HG03159 (cell line): ENCODE data around the gene TRPM1.
"Not testable (repeated sequence)": the region's sequence is repeated elsewhere in the genome, so short reads cannot be mapped to it uniquely, and the experiment has no call there.

Source experiments
- ATAC-seq: cut with Tn5 transposase; IDR thresholded peaks from one replicate; pipeline ENCODE4 v1.9.1; 2021; ENCODE audit warnings: mild to moderate bottlenecking, moderate library complexity; ENCODE audit not compliant: unreplicated experiment

Gene TRPM1

GRCh38 chr15:31127596-31128261 is 26.2 kb upstream of the TRPM1 start:
- ATAC-seq, result no peak

GRCh38 chr15:31125061-31125460 is 23.5 kb upstream of the TRPM1 start:
- ATAC-seq, result no peak

GRCh38 chr15:31116423-31117030 is 15.0 kb upstream of the TRPM1 start:
- no peak for ATAC-seq

- no peak for ATAC-seq
Observed at GRCh38 chr15:31111091-31111647, 9.6 kb upstream of the TRPM1 start.

- ATAC-seq, result no peak
Observed at GRCh38 chr15:31108836-31109235, 7.3 kb upstream of the TRPM1 start.

- no peak for ATAC-seq
Observed at GRCh38 chr15:31106495-31107300, 5.2 kb upstream of the TRPM1 start.

GRCh38 chr15:31104003-31104402 is 2.5 kb upstream of the TRPM1 start:
- no peak for ATAC-seq

GRCh38 chr15:31102374-31103342 is 1.1 kb upstream of the TRPM1 start:
- ATAC-seq, result no peak

GRCh38 chr15:31102039-31102321 is 455 bp upstream of the TRPM1 start:
- ATAC-seq, result no peak

- ATAC-seq, result no peak
Observed at GRCh38 chr15:31100738-31101137, 787 bp downstream of the TRPM1 start.

- ATAC-seq, result no peak
Observed at GRCh38 chr15:31098953-31099740, 2.4 kb downstream of the TRPM1 start.

GRCh38 chr15:31098491-31098917 is 3.0 kb downstream of the TRPM1 start:
- ATAC-seq, result no peak

- no peak for ATAC-seq
Observed at GRCh38 chr15:31096563-31096962, 5.0 kb downstream of the TRPM1 start.

- no peak for ATAC-seq
Observed at GRCh38 chr15:31091481-31091880, 10.0 kb downstream of the TRPM1 start.

- no peak for ATAC-seq
Observed at GRCh38 chr15:31090766-31091165, 10.8 kb downstream of the TRPM1 start.

GRCh38 chr15:31089368-31090047 is 12.0 kb downstream of the TRPM1 start:
- ATAC-seq, result no peak

- no peak for ATAC-seq
Observed at GRCh38 chr15:31088672-31089367, 12.7 kb downstream of the TRPM1 start.

- not testable (repeated sequence) for ATAC-seq
Observed at GRCh38 chr15:31088041-31088440, 13.5 kb downstream of the TRPM1 start.

- no peak for ATAC-seq
Observed at GRCh38 chr15:31086344-31086743, 15.2 kb downstream of the TRPM1 start.
